Hematopoietic multipotent progenitor cell treated with erythropoietin and hydrocortisone succinate and interleukin-3 and kit ligand, for 6 days (in vitro differentiated cells): Measurements from ENCODE around the gene ZNF212.
"Not testable (repeated sequence)": the region's sequence is repeated elsewhere in the genome, so short reads cannot be mapped to it uniquely, and the experiment has no call there.

Source experiments
- DNase-seq: peaks from one replicate; pipeline ENCODE4 v3.0.0-alpha.2; 2015

The ZNF212 gene

DNA sequence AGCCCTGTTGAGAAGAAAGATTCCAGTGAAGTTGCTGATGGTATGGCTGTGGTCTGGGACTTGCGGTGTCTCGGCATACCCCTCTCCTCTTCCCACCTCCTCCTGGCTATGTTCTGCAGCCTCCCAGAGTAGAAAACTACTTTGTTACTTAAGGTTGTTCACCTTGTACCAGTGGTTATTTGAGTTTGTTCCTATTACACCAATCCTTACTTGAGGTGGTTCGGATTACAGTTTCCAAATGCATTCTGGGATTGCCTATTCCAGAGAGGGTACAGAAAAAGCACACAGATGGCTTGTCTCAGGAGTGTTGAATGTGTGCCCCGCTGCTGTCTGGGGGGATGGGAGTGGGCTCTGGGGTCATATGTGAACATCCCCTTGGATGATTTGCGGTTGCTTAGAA lies 15.7 kb downstream of the ZNF212 start:
- no peak for DNase-seq

- no peak for DNase-seq
Measured at GRCh38 chr7:149256568-149256967, 17.1 kb downstream of the ZNF212 start.

DNA sequence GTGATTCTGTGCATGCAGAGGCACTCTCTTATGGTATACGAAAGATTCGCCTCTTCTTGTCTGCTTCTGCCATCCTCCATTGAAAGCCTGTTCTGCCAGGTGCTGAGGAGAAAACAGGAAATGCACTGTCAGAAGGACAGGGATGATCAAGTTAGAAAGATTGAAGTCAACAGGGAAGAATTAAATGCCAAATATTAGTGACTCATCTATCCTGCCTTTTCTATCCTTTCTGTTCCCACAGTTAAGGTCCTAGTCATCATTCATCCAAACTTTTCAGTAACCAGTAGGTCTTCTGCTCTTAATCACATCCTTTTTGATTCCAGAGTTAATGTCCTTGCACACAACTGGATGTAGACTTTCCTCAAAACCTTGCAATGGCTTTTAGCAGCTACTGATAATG lies 17.7 kb downstream of the ZNF212 start:
- no peak for DNase-seq

DNA sequence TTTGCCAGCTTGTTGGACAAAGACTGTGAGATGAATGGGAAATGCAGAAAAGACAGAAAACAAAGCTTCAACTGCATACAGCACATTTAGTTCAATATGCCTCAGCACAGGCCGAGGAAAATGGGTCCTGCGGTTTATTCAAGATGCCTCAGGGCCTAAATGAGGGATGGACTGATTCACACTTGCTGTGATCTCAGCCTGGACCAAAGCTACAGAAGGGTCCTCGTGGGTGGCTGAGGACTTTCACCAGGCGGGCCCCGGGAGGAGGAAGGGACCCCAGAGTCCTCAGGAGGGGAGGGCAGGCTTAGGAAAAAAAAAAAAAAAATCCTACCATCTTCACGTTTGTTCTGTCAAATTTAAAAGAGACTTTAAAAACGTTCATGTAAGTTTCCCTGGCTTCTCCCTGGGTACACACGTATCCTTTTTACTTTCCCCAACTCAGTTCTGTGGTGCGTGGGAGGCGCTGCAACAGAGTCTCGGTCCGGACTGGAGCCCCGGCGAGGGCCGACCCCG lies 21.9 kb downstream of the ZNF212 start:
- peak; percentile 27 for DNase-seq

GRCh38 chr7:149261829-149262617 lies 22.6 kb downstream of the ZNF212 start, which contains the start of gene ZNF783:
ZNF783 (plus strand) TSS chr7:149262196; CDS start chr7:149262334, 138 bp downstream.
- DNase-seq, result peak; percentile 92

DNA sequence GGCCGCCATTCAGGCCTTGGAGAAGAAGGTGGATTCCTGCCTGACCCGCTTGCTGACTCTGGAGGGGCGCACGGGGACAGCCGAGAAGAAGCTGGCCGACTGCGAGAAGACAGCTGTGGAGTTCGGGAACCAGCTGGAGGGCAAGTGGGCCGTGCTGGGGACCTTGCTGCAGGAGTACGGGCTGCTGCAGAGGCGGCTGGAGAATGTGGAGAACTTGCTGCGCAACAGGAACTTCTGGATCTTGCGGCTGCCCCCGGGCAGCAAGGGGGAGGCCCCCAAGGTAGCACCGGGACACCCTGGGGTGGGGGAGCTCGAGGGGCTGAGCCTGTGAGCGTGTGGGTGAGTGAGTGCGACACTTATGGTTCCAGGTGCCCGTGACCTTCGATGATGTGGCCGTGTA lies 27.0 kb downstream of the ZNF212 start:
- no peak for DNase-seq

DNA sequence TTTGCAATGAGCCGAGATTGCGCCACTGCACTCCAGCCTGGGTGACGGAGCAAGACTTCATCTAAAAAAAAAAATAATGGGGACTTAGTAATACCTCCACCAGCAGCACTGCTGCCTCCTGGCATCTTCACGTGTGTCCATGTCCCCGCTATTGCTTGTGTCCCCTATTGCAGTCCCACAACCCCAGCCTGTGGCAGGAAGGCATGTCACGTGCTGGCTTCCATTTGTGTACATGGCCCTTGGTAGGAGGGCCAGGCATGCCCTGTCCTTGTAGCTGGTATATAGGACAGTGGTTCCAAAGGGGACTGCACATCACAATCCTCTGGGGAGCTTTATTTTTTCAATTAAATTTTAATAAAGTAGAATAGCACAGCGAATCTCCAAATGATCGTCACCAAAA lies 28.3 kb downstream of the ZNF212 start:
- no peak for DNase-seq

DNA sequence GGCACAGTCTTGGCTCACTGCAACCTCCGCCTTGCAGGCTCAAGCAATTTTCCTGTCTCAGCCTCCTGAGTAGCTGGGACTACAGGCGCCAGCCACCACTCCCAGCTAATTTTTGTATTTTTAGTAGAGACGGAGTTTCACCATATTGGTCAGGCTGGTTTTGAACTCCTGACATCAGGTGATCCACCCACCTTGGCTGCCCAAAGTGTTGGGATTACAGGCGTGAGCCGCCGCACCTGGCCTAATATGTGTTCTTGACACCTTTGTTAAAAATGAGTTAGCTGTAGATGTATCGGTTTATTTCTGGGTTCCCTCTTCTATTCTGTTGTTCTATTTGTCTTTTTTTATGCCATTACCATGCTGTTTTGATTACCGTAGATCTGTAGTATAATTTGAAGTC lies 35.0 kb downstream of the ZNF212 start:
- DNase-seq, result not testable (repeated sequence)

- DNase-seq, result no peak
Measured at GRCh38 chr7:149277871-149278270, 38.4 kb downstream of the ZNF212 start.

- DNase-seq, result no peak
Measured at GRCh38 chr7:149278396-149278795, 38.9 kb downstream of the ZNF212 start.

DNA sequence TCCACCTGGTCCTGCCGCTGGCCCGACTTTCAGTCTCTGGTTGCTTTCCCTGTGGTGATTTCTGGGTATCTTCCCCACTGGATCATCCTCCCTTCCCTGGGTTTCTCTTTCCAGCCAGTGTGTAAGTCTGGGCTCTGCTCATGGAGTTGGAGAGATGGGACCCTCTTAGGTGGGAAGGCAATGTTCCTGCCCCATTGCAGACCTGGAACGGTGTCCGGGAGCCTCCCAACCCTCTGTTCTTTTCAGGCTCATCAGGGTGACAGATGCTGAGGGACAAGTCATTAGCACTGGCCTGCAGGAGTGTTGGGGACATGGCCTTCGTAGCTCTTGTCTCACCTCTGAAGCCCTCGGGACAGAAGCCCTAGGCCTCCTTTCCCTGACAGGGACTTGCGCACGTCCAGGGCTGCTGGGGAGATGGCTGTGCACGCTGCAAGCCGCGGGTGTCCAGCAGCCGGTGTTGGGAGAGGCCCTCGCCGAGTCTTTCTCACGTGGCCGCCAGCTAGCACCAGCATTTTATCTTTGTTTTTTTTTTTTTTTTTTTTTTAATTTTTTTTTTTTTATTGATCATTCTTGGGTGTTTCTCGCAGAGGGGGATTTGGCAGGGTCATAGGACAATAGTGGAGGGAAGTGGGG lies 39.8 kb downstream of the ZNF212 start:
- DNase-seq, result no peak

DNA sequence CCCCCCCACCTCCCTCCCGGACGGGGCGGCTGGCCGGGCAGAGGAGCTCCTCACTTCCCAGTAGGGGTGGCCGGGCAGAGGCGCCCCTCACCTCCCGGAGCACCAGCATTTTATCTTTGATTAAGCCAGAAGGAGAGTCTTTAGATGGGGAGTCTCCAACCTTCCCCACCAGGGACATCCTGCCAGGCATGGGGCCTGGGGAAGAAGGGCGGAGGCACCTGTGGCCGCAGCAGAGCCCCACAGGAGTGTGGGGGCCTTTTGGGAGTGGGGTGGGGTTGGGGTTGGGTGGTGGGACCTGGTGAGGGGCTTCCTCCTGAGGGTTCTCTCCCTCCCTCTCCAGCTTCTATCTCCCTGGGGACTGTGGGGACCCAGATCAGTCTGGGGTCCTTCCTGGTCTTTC lies 40.7 kb downstream of the ZNF212 start:
- DNase-seq, result no peak

DNA sequence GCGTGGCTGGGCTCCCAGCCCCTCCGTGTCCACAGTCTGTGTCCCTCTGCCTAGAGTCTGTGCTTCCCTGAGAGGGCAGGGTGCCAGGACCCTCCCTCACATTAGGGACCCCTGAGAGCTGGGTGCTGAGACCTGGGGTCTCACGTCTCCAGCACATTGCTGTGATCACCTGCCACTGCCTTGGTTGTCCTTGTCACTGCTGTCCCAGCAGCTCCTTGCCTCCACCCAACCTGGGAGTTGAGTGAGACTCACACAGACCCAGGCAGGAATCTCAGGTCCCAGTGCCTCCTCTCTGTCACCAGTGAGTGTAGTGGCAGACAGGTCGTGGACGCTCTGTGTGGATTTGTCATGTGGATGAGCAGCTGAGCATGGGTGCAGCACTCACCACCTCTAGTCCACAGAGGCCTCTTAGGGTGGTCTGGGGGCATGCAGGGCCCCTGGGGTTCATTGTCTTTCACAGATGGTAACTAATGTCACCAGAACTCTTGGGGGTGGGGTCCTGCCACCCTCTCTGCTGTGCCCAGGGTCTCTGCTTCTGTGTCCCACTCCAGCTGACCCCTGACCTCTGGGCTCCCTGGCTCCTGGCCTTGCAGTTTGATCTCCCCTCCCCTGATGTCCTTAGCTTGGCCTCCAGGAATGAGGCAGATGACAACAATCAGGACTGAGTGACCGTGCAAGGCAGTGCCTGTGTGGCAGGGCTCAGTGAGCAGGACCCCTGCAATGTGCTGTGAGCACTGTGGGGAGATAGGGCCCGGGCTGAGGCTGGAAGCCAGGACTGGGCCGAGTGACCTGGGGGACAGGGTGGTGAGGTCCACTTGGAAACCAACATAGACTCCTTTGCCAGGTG lies 41.4 kb downstream of the ZNF212 start:
- no peak for DNase-seq

- no peak for DNase-seq
Measured at GRCh38 chr7:149281508-149282330, 42.3 kb downstream of the ZNF212 start.

GRCh38 chr7:149282331-149282655 lies 42.8 kb downstream of the ZNF212 start:
- no peak for DNase-seq

DNA sequence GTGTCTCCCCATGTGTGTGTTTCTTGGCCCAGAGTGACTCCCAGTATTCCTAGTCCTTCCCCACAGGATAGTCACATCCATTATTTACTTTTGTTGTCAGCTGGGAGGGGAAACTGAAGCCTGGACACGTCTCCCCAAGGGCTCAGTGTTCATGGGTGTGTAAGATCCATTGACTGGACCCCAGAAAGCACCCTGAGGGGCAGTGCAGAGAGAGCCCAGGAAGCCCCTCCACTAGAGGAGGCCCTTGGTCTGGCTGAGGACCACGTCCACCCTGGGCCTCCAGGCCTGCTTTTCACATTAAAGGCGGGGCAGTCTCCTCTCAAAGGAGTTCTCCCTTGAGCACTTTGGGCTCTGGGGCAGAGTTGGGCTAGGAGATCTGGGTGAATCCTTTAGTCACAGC lies 43.9 kb downstream of the ZNF212 start:
- no peak for DNase-seq

DNA sequence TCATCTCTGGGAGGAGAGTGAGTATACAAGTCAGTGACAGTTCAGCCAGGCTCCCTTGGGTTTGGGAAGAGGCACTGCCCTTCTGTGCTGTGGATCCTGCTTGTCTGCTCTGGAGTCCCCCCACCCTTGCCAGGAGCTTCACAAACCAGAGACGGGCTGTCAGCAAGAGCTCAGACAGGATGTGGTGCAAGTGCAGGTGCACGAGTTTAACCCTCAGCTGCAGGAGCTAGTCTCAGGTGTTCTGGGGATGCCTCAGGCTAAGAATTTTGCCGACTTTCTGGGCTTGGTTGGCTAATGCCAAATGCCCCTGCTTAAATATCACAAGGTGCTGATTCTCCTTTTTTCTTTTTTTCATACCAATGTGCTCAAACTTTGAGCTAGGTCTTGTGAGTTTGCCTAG lies 44.9 kb downstream of the ZNF212 start:
- no peak for DNase-seq

DNA sequence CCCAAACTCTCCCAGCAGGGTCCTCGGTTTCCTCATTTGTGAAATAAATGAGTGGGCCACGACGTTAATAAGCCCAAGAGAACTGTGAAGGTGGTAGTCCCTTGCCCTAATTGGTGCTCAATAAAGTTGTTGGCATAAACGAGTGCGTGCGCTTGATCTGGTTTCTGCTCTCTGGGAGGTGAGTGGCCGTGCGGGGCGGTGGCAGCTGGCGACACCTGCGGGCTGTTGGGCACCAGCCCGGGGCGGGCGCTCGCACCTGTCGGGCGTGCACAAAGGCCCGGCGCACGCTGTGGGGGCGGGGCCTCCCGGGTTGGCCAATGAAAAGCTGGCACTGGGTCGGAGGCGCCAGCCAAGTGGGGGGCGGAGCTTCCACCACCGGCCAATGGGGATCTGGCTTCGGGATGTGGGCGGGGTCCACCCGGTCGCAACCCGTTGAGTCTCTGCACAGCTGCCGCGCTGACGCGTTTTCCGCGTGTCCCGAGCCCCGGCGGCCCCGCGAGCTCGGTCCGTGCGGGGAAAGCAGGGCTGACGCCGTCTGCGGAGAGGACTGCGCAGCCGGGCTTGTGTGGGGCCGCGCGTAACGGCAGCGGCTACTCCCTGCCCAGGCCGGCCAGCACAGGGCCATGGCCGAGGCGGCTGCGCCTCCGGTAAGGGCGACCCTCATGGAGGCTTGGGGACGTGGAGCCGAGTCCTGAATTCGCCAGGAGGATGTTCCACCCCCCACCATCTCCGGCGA lies 45.6 kb downstream of the ZNF212 start:
- DNase-seq, result peak; percentile 96

GRCh38 chr7:149285603-149286002 lies 46.2 kb downstream of the ZNF212 start:
- DNase-seq, result peak; percentile 30

DNA sequence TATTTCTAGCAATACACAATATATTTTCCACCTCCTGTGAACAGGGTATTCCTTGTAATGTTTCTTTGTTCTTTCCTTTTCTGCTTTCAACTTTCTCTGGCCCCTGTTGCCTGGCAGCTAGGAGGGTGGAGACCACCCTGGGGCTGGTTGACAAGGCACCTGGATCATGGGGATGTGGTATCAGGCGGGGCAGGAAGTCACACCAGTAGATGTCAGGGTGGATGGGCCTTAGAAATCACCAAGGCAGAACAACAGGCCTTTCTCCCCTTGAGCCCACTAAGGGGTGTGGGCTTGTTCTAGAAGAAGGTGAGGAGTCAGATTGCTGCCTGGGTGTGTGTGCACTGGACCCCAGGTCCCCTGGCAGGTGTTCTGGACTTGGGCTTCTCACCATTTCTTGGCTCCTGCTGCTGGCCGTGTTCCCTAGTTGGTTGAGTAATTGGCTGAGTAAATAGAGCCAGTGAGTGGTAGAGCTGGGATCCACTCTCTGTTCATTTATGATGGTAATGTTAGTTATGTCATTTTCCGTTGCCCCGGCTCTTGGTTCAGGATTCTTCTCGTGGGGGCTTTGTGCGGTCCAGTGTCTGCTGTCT lies 47.5 kb downstream of the ZNF212 start:
- no peak for DNase-seq

DNA sequence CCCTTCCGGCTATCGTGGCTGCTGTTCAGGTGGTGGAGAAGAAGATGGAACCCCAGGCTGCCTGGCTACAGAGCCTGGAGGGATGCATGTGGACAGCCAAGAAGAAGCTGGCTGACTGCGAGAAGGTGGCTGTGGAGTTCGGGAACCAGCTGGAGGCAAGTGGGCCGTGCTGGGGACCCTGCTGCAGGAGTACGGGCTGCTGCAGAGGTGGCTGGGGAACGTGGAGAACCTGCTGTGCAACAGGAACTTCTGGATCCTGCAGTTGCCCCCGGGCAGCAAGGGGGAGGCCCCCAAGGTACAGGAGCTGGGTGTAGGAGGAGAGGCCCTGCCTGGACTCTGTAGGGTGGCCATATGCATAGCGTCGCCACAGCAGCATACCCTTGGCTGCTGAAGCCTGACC lies 48.2 kb downstream of the ZNF212 start:
- no peak for DNase-seq

- DNase-seq, result no peak
Measured at GRCh38 chr7:149289262-149289661, 49.8 kb downstream of the ZNF212 start.
